Keratinocyte (primary cell): ENCODE measurements around the gene MPP2. TPM values are rescaled to one million over a fixed set of nuclear protein-coding genes. Genes with fewer than 3 reads are reported as not detected.

Source experiments
- DNase-seq: peaks from one replicate; pipeline ENCODE4 v3.0.0-alpha.2; 2011; ENCODE audit warnings: low read depth, missing footprints, low spot score
- FAIRE-seq: peaks from 2 replicates; lab custom pipeline; 2011; peaks lifted over from hg19 to GRCh38; lab: Jason Lieb, UNC
- H2AFZ ChIP-seq: 2 replicates; pipeline ENCODE4 v1.6.0; 2012; ENCODE audit warnings: low read length, control low read depth, inconsistent platforms; ENCODE audit not compliant: control insufficient read depth
- H3K27ac ChIP-seq: 2 replicates; pipeline ENCODE4 v1.5.1; 2011; ENCODE audit warnings: low read length; ENCODE audit not compliant: control insufficient read depth, insufficient read depth
- H3K27me3 ChIP-seq: 3 replicates; pipeline ENCODE4 v1.6.0; 2011; ENCODE audit warnings: low read length; ENCODE audit not compliant: control insufficient read depth, insufficient read depth; ENCODE audit errors: extremely low read depth
- H3K36me3 ChIP-seq, 2 experiments: 2 replicates in 1 of 2; 3 replicates in 1 of 2; pipeline ENCODE4 v1.5.1; 2011; ENCODE audit warnings: low read length in 2 of 2, mild to moderate bottlenecking in 1 of 2; ENCODE audit not compliant: control insufficient read depth in 2 of 2, insufficient read depth in 2 of 2; ENCODE audit errors: extremely low read depth in 1 of 2
- H3K4me1 ChIP-seq: 3 replicates; pipeline ENCODE4 v1.5.1; 2011; ENCODE audit warnings: low read length; ENCODE audit not compliant: control insufficient read depth, insufficient read depth; ENCODE audit errors: extremely low read depth
- H3K4me2 ChIP-seq: 3 replicates; pipeline ENCODE4 v1.6.0; 2011; ENCODE audit warnings: low read depth, low read length; ENCODE audit not compliant: control insufficient read depth, insufficient read depth; ENCODE audit errors: extremely low read depth
- H3K4me3 ChIP-seq, 3 experiments: fragments of 200-600 bp in 1 of 3; sonication (generic) in 1 of 3; 2 replicates in 2 of 3; 3 replicates in 1 of 3; pipeline ENCODE4 v1.5.1; 2011 to 2016; ENCODE audit warnings: low read length in 3 of 3, mild to moderate bottlenecking in 3 of 3, control low read depth in 2 of 3, inconsistent platforms in 1 of 3, low read depth in 1 of 3, mixed read lengths in 1 of 3, mixed run types in 1 of 3, moderate library complexity in 1 of 3; ENCODE audit not compliant: control insufficient read depth in 2 of 3, insufficient read depth in 2 of 3; ENCODE audit errors: extremely low read depth in 1 of 3
- H3K79me2 ChIP-seq: 2 replicates; pipeline ENCODE4 v1.6.0; 2012; ENCODE audit warnings: low read length; ENCODE audit not compliant: control insufficient read depth, insufficient read depth
- H3K9ac ChIP-seq: 3 replicates; pipeline ENCODE4 v1.6.0; 2011; ENCODE audit warnings: low read length; ENCODE audit not compliant: control insufficient read depth, insufficient read depth; ENCODE audit errors: extremely low read depth
- H3K9me1 ChIP-seq: 3 replicates; pipeline ENCODE4 v1.6.0; 2011; ENCODE audit warnings: low read length; ENCODE audit not compliant: control insufficient read depth, insufficient read depth; ENCODE audit errors: extremely low read depth
- H3K9me3 ChIP-seq: 2 replicates; pipeline ENCODE4 v1.5.1; 2012; ENCODE audit warnings: low read depth, low read length; ENCODE audit not compliant: control insufficient read depth
- H4K20me1 ChIP-seq: 3 replicates; pipeline ENCODE4 v1.6.0; 2011; ENCODE audit warnings: low read length; ENCODE audit not compliant: control insufficient read depth, insufficient read depth; ENCODE audit errors: extremely low read depth
- EZH2 ChIP-seq: IDR thresholded peaks from one replicate; pipeline ENCODE4 v1.6.1; 2012; ENCODE audit warnings: inconsistent platforms, mild to moderate bottlenecking, low read length, moderate library complexity
- dilution Hi-C: fragments of 300-500 bp; cut with MboI; formaldehyde crosslinking; loops from one replicate; pipeline ENCODE4 v1.7.0; 2020; ENCODE audit warnings: low sequenced_read_pairs; ENCODE audit not compliant: extremely low pct_ligation_motif_present
- polyA plus RNA-seq, 5 experiments: library from polyadenylated mRNA; depleted of rRNA in 3 of 5; stranded (reverse) in 3 of 5; stranded (forward) in 1 of 5; unstranded in 1 of 5; fragments of >200 nt; gene quantifications; 1 replicate in 1 of 5; 2 replicates in 3 of 5; 3 replicates in 1 of 5; pipeline versions ENCODE4 v1.2.1 to v1.2.3, GENCODE V29; 2011 to 2012; ENCODE audit warnings: missing spikeins in 2 of 5, low read depth in 1 of 5, low replicate concordance in 1 of 5
- TF ChIP-seq, protein P1 (sequence below), 3 experiments: IDR thresholded peaks in 1 of 3; conservative IDR thresholded peaks in 1 of 3; optimal IDR thresholded peaks in 1 of 3; 2 replicates in 2 of 3; 3 replicates in 1 of 3; pipeline versions ENCODE3 to v1.5.1; 2011; ENCODE audit warnings: low read length in 3 of 3, mild to moderate bottlenecking in 3 of 3, moderate library complexity in 2 of 3, control low read depth in 1 of 3, inconsistent platforms in 1 of 3; ENCODE audit not compliant: insufficient read depth in 2 of 3; ENCODE audit errors: extremely low read depth in 1 of 3

Gene MPP2
- polyA plus RNA-seq, 1 donor (not counting 4 experiments of a cell fraction or from before 2014, with no cell fraction given) = 0.12 TPM

DNA sequence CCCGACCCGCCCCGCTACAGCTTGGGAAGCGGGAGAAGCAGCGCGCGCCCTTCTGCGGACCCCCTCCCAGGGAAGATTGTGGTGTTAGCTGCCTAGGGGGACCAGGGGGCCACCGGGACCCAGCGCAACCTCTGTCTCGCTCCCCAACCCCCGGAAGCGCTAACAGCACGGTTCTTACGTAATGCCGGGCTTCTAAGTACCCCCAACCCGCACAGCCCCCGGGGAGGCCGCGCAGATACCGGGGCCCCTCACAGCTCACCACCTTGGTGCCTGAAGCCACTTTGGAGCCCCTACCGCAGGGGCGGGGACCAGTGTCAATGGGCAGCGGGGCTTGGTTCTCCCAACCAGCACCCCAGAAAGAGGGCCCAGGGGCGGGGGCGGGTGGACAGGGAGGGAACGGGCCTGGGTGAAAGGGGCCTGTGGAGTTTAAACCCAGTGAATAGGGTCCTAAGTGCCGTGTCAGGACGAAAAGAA lies 348 bp downstream of the MPP2 start:
- Histone ChIP-seq H3K9me3 (no peaks in the 10 kb centered on the region), H3K27ac (no peak overlapping the region), H3K79me2 (no peaks in the 10 kb centered on the region), H3K36me3 (no peaks in the 10 kb centered on the region), H3K4me3 (peak overlapping the region in 1 of 3 experiments; percentile 43), H4K20me1 (no peaks in the 10 kb centered on the region), H3K9me1 (no peaks in the 10 kb centered on the region), H3K4me1 (peaks cover 8% of the 10 kb centered on the region), H3K27me3 (peaks cover 62% of the 10 kb centered on the region), H2AFZ (no peak overlapping the region), H3K9ac (no peak overlapping the region), H3K4me2 (peak overlapping the region; percentile 54)
- FAIRE-seq (no peak), DNase-seq (no peak)
- dilution Hi-C loops = no loop called here
- TF ChIP-seq, protein P1, sequence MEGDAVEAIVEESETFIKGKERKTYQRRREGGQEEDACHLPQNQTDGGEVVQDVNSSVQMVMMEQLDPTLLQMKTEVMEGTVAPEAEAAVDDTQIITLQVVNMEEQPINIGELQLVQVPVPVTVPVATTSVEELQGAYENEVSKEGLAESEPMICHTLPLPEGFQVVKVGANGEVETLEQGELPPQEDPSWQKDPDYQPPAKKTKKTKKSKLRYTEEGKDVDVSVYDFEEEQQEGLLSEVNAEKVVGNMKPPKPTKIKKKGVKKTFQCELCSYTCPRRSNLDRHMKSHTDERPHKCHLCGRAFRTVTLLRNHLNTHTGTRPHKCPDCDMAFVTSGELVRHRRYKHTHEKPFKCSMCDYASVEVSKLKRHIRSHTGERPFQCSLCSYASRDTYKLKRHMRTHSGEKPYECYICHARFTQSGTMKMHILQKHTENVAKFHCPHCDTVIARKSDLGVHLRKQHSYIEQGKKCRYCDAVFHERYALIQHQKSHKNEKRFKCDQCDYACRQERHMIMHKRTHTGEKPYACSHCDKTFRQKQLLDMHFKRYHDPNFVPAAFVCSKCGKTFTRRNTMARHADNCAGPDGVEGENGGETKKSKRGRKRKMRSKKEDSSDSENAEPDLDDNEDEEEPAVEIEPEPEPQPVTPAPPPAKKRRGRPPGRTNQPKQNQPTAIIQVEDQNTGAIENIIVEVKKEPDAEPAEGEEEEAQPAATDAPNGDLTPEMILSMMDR (optimal IDR thresholded peaks at IDR 0.05 in 1 of 3, IDR thresholded peaks at IDR 0.05 in 1 of 3, conservative IDR thresholded peaks at IDR 0.05 in 1 of 3; ENCODE audit: extremely low read depth in 1 of 3, insufficient read depth in 2 of 3, low read length in 3 of 3) = no peak
- no peak for TF ChIP-seq EZH2

GRCh38 chr17:43905985-43906852 lies 1.1 kb downstream of the MPP2 start:
- peak; percentile 88 for TF ChIP-seq EZH2
- TF ChIP-seq, protein P1 (optimal IDR thresholded peaks at IDR 0.05 in 1 of 3, IDR thresholded peaks at IDR 0.05 in 1 of 3, conservative IDR thresholded peaks at IDR 0.05 in 1 of 3; ENCODE audit: extremely low read depth in 1 of 3, insufficient read depth in 2 of 3, low read length in 3 of 3) = no peak
- Histone ChIP-seq H3K27ac (no peak overlapping the region), H3K9me3 (no peaks in the 10 kb centered on the region), H4K20me1 (no peaks in the 10 kb centered on the region), H2AFZ (no peak overlapping the region), H3K27me3 (peaks cover 64% of the 10 kb centered on the region), H3K4me3 (no peak overlapping the region), H3K9me1 (no peaks in the 10 kb centered on the region), H3K4me2 (peak overlapping the region; percentile 10), H3K9ac (no peak overlapping the region), H3K79me2 (no peaks in the 10 kb centered on the region), H3K36me3 (no peaks in the 10 kb centered on the region), H3K4me1 (peaks cover 8% of the 10 kb centered on the region)
- DNase-seq = no peak
- dilution Hi-C loops = no loop called here
- no peak for FAIRE-seq
